ENCODE results near the gene GJD3. TPM values are rescaled to one million over a fixed set of nuclear protein-coding genes. Genes with fewer than 3 reads are reported as not detected.
A peak's percentile ranks its signal among the peaks of the same experiment; 100 is the strongest.

Gene GJD3
- total RNA-seq, 1 donor from 2014 or later = 1.1 TPM

DNA sequence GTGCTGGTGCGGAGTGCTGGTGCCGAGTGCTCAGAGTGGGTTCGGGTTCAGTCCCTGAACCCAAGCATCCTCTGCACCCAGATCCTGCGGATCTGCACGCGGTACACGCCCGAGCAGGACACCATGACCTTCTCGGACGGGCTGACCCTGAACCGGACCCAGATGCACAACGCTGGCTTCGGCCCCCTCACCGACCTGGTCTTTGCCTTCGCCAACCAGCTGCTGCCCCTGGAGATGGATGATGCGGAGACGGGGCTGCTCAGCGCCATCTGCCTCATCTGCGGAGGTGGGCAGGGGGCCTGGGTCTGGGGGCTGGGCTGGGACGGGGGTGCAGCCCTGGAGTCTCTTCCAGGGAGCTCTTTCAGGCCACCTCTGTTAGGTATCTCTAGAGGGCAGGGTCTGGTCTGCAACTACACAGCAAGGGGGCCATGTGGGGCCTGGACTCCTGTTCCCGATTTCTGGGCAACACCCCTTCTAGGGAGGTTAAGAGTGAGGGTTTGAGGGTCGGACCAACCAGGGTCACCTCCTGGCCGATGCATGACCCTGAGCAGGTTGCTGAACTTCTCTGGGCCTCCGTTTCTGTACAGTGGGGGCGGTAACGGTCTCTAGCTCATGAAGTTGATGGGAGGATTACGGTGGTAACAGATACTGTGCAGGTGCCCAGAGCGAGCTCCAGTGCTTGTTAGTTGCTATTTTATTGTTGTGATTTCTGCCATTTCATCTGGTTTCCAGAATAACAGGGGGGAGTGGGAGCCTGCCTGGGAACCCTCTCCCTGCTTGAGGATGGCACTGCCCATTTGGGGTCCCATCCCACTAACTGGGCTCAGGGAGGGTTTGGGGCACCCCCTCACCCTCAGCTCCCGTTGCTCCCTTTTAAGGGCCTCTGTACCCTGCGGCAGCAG is 10.1 kb downstream of the GJD3 start:
- H3K27ac Mint-ChIP-seq (ENCODE audit: unreplicated experiment) = no peak overlapping the region
- H3K9me3 Mint-ChIP-seq (ENCODE audit: unreplicated experiment) = no peaks in the 10 kb centered on the region
- no peak for DNase-seq (ENCODE audit: low spot score)
- H3K4me3 Mint-ChIP-seq (ENCODE audit: unreplicated experiment) = peak overlapping the region; percentile 31
- TF ChIP-seq, protein P1, sequence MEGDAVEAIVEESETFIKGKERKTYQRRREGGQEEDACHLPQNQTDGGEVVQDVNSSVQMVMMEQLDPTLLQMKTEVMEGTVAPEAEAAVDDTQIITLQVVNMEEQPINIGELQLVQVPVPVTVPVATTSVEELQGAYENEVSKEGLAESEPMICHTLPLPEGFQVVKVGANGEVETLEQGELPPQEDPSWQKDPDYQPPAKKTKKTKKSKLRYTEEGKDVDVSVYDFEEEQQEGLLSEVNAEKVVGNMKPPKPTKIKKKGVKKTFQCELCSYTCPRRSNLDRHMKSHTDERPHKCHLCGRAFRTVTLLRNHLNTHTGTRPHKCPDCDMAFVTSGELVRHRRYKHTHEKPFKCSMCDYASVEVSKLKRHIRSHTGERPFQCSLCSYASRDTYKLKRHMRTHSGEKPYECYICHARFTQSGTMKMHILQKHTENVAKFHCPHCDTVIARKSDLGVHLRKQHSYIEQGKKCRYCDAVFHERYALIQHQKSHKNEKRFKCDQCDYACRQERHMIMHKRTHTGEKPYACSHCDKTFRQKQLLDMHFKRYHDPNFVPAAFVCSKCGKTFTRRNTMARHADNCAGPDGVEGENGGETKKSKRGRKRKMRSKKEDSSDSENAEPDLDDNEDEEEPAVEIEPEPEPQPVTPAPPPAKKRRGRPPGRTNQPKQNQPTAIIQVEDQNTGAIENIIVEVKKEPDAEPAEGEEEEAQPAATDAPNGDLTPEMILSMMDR (IDR thresholded peaks at IDR 0.05; ENCODE audit: unreplicated experiment) = no peak
- H3K27me3 Mint-ChIP-seq (ENCODE audit: unreplicated experiment) = peaks cover 10% of the 10 kb centered on the region
- peaks cover 25% of the 10 kb centered on the region for H3K36me3 Mint-ChIP-seq (ENCODE audit: low read depth, unreplicated experiment)
- H3K4me1 Mint-ChIP-seq (ENCODE audit: unreplicated experiment) = peaks cover 21% of the 10 kb centered on the region

DNA sequence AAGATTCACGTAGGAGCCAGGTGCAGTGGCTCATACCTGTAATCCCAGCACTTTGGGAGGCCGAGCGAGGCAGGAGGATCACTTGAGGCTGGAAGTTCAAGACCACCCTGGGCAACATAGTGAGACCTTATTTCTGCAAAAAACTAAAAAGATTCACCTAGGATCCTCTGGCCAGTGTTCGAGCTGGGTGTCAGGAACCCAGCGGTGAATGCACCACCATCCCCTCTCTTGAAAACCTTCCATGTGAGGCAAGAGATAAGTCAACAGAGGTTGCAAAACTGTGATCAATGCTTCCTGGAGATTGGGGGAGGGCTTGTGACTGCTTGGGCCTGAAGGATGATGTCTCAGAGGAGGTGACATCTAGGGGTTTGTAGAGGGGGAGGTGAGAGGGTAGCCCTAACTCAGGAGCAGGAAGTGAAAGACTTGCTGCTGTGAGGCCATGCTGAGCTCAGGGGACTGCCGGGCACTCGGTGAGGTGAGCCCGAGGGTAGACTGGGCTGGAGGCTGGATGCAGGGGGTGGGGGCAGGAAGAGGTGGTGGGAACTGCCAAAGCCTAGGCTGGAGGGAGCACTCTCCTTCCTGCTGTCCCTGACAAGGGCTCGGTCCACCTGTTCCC is 11.7 kb downstream of the GJD3 start:
- Mint-ChIP-seq H3K4me3 (ENCODE audit: unreplicated experiment) (peak overlapping the region; percentile 80), H3K27me3 (ENCODE audit: unreplicated experiment) (peaks cover 15% of the 10 kb centered on the region), H3K4me1 (ENCODE audit: unreplicated experiment) (peaks cover 34% of the 10 kb centered on the region), H3K9me3 (ENCODE audit: unreplicated experiment) (no peaks in the 10 kb centered on the region), H3K27ac (ENCODE audit: unreplicated experiment) (peak overlapping the region; percentile 88), H3K36me3 (ENCODE audit: low read depth, unreplicated experiment) (peaks cover 31% of the 10 kb centered on the region)
- TF ChIP-seq, protein P1 (IDR thresholded peaks at IDR 0.05; ENCODE audit: unreplicated experiment) = no peak
- no peak for DNase-seq (ENCODE audit: low spot score)

DNA sequence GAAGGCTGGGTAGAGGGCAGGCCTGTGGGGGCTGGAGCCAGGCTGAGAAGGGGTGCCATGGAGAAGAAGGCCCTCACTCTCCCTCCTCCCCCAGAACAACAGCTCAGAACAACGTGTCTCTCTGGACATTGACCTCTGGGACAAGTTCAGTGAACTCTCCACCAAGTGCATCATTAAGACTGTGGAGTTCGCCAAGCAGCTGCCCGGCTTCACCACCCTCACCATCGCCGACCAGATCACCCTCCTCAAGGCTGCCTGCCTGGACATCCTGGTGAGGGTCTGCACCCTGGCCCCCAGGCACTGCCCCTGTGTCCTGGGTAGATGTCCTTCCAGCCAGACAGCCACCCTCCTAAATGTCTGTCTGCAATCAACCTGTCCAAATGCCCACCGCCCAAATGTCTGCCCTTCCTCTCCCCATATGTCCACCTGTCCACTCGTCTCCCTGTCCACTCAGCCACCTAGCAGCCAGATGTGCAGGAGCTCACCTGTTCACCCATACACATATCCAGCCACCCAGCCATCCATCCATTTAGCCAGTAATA is 12.2 kb downstream of the GJD3 start:
- peak overlapping the region; percentile 88 for H3K27ac Mint-ChIP-seq (ENCODE audit: unreplicated experiment)
- no peaks in the 10 kb centered on the region for H3K9me3 Mint-ChIP-seq (ENCODE audit: unreplicated experiment)
- TF ChIP-seq, protein P1 (IDR thresholded peaks at IDR 0.05; ENCODE audit: unreplicated experiment) = no peak
- H3K4me1 Mint-ChIP-seq (ENCODE audit: unreplicated experiment) = peaks cover 39% of the 10 kb centered on the region
- H3K36me3 Mint-ChIP-seq (ENCODE audit: low read depth, unreplicated experiment) = peaks cover 31% of the 10 kb centered on the region
- DNase-seq (ENCODE audit: low spot score) = no peak
- peak overlapping the region; percentile 80 for H3K4me3 Mint-ChIP-seq (ENCODE audit: unreplicated experiment)
- H3K27me3 Mint-ChIP-seq (ENCODE audit: unreplicated experiment) = peaks cover 16% of the 10 kb centered on the region

DNA sequence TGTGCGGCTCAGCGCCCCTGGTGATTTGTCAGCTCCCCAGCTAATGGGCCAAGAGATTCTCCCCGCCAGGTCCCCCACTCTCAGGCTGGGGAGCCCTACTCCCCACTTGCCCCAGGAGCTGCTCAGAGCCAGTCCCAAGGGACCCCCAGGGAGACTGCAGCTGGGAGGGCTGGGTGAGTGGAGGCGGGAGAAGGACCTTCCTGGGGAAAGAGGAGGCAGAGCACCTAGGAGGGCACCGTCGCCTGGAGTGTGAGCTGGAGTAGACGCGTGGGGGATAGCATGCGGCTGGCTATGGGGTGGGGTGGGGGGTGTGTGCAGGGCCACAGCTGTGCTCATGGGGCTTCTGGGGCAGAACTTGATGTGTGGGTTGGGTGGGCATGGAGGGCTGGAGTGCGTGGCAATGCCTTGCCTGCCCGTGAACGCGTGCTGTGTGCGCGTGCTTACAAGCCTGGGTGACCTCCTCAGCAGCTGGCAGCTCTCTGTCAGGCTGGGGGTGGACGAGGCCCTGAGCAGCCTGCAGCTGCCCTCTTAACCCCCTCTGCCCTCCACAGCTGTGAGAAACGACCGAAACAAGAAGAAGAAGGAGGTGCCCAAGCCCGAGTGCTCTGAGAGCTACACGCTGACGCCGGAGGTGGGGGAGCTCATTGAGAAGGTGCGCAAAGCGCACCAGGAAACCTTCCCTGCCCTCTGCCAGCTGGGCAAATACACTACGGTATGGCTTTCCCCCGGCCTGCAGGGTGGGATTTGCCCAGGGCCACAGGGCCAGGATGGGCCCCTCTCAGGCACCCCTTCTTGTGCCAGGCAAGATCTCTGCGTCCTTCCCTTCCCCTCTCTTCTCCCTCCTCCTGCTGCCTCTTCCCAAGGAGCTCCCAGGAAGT is 12.9 kb downstream of the GJD3 start:
- peaks cover 31% of the 10 kb centered on the region for H3K36me3 Mint-ChIP-seq (ENCODE audit: low read depth, unreplicated experiment)
- peaks cover 46% of the 10 kb centered on the region for H3K4me1 Mint-ChIP-seq (ENCODE audit: unreplicated experiment)

More for the DNA sequence above, 12.9 kb downstream of the GJD3 start:
- H3K9me3 Mint-ChIP-seq (ENCODE audit: unreplicated experiment) = no peaks in the 10 kb centered on the region
- H3K27ac Mint-ChIP-seq (ENCODE audit: unreplicated experiment) = no peak overlapping the region
- TF ChIP-seq, protein P1 (IDR thresholded peaks at IDR 0.05; ENCODE audit: unreplicated experiment) = no peak
- no peak overlapping the region for H3K4me3 Mint-ChIP-seq (ENCODE audit: unreplicated experiment)
- H3K27me3 Mint-ChIP-seq (ENCODE audit: unreplicated experiment) = peaks cover 16% of the 10 kb centered on the region
- DNase-seq (ENCODE audit: low spot score) = no peak
